Osteocyte (in vitro differentiated cells): ENCODE data around the gene RGR. TPM values are rescaled to one million over a fixed set of nuclear protein-coding genes. Genes with fewer than 3 reads are reported as not detected.

ENCODE experiments used
- DNase-seq: peaks from one replicate; pipeline ENCODE4 v3.0.0; 2021; ENCODE audit warnings: mixed read lengths; ENCODE audit not compliant: unreplicated experiment; ENCODE audit errors: extremely low spot score
- H3K27ac Mint-ChIP-seq: one replicate; pipeline ENCODE4 v1.8.0; 2021; ENCODE audit warnings: mild to moderate bottlenecking, mixed read lengths; ENCODE audit not compliant: unreplicated experiment
- H3K27me3 Mint-ChIP-seq: one replicate; pipeline ENCODE4 v1.8.0; 2021; ENCODE audit warnings: mixed read lengths; ENCODE audit not compliant: unreplicated experiment
- H3K36me3 Mint-ChIP-seq: one replicate; pipeline ENCODE4 v1.8.0; 2021; ENCODE audit warnings: mixed read lengths; ENCODE audit not compliant: unreplicated experiment
- H3K4me1 Mint-ChIP-seq: one replicate; pipeline ENCODE4 v1.8.0; 2021; ENCODE audit warnings: mixed read lengths; ENCODE audit not compliant: unreplicated experiment
- H3K4me3 Mint-ChIP-seq: one replicate; pipeline ENCODE4 v1.8.0; 2021; ENCODE audit warnings: mild to moderate bottlenecking, moderate library complexity, mixed read lengths; ENCODE audit not compliant: unreplicated experiment
- H3K9me3 Mint-ChIP-seq: one replicate; pipeline ENCODE4 v1.8.0; 2021; ENCODE audit warnings: mixed read lengths; ENCODE audit not compliant: unreplicated experiment
- CTCF ChIP-seq: fragments of 200-600 bp; sonication (generic); IDR thresholded peaks from 2 replicates; pipeline ENCODE4 v1.5.0; 2021; ENCODE audit warnings: antibody characterized with exemption, mild to moderate bottlenecking, moderate library complexity
- total RNA-seq: library from RNA; stranded (reverse); gene quantifications from 2 replicates; pipeline ENCODE4 v1.2.1, GENCODE V29; 2021

RGR gene
- total RNA-seq, 1 donor from 2014 or later = not detected

DNA sequence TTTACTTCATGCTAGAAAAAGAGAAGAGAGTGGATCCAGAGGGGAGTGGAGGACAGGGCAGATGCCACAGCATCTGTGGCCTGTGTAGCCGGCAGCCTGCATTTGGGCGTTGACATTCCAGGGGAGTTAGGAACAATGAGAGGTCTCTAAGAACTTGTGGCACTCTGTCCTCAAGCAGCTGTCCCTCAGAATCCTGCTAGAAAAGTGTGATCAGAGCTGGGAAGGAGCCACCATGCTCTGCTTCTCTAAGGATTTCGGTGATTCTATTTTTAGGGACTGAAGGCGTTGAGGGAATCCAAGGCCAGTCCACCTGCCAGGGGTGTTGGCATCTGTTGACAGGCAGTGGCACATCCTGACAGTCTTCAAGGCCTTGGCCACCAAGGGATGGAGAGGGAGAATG is 27.1 kb upstream of the RGR start:
- no peaks in the 10 kb centered on the region for H3K36me3 Mint-ChIP-seq
- no peak overlapping the region for H3K4me3 Mint-ChIP-seq
- DNase-seq = no peak
- TF ChIP-seq CTCF = no peak
- H3K9me3 Mint-ChIP-seq = no peaks in the 10 kb centered on the region
- no peak overlapping the region for H3K27ac Mint-ChIP-seq
- H3K4me1 Mint-ChIP-seq = no peaks in the 10 kb centered on the region
- no peaks in the 10 kb centered on the region for H3K27me3 Mint-ChIP-seq

- Mint-ChIP-seq H3K4me3 (no peak overlapping the region), H3K27me3 (no peaks in the 10 kb centered on the region), H3K36me3 (no peaks in the 10 kb centered on the region)
Measured at GRCh38 chr10:84221916-84222315, 22.9 kb upstream of the RGR start.

DNA sequence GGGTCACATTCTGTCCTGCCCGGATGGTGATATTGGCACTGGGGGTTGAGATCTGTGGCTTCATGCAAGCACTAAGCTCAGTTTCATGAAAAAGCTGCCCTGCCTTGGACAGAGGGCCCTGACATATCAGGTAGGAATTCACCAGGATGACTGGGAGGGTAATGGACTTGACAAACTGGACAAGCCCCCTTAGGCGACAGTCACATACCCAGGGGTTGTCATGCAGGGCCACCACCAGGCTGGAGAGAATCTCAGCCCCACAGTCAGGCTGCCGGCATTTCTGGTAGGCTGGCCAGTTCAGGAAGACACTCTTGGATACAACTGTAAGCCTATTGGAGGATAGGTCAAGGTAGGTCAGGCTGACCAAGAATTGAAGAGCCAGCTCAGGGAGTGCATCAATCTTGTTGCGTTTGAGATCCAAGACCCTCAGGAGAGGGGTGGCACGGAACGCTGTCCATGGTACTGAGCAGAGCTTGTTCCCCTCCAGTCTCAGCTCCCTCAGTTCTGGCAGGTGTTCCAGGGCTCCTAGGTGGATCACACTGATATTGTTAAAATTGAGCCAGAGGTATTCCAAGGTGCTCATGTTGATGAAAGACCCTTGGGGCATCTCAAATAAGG is 20.3 kb upstream of the RGR start:
- no peak overlapping the region for H3K4me3 Mint-ChIP-seq
- H3K4me1 Mint-ChIP-seq = no peaks in the 10 kb centered on the region
- TF ChIP-seq CTCF = no peak
- no peaks in the 10 kb centered on the region for H3K36me3 Mint-ChIP-seq
- H3K27ac Mint-ChIP-seq = no peak overlapping the region
- H3K9me3 Mint-ChIP-seq = no peaks in the 10 kb centered on the region
- peaks cover 3% of the 10 kb centered on the region for H3K27me3 Mint-ChIP-seq
- no peak for DNase-seq

More at GRCh38 chr10:84221916-84222315, 22.9 kb upstream of the RGR start:
- TF ChIP-seq CTCF = no peak
- H3K4me1 Mint-ChIP-seq = no peaks in the 10 kb centered on the region
- H3K9me3 Mint-ChIP-seq = no peaks in the 10 kb centered on the region
- no peak overlapping the region for H3K27ac Mint-ChIP-seq
- DNase-seq = no peak

DNA sequence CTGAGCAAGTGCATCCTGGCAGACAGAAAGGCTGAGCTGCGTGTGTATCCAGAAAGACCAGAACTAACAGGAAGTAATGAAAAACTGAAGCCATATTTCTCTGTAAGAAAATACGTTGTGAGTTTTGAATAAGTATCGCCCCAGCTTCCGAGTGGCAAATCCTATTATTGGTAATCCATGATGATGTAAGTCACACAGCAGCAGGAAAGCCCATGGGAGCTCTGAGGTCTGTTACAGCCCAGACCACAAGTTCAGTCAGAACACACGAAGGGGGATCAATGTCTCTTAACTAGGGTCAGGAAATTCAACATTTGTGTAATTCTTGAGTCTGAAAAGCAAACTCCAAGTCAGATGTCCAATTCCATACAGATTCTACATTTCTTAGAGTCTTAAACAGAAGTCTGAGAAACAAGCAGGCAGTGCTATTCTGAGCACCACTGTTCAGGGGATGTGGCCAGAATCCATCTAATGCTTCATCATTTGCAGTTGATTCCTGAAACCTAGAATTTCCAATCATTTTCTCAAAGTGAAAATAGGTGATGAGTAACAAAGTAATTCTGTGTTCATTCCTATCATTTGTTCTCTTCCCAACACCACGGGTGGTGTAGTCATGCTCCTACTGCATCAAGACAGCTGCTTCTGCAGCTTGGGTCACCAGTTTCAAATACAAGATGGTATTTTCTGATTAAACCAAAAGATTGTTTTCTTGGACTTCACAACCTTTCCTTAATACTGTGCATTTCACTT is 19.3 kb upstream of the RGR start, which contains the start of gene LRIT2:
Gene LRIT2 (minus strand): TSS at position 118 of the 747 bp plus-strand sequence. CDS start 24 bp downstream, at position 94.
- Mint-ChIP-seq H3K27ac (no peak within 1 kb of the TSS), H3K36me3 (no peaks in the 10 kb centered on the region), H3K9me3 (no peaks in the 10 kb centered on the region), H3K4me1 (no peaks in the 10 kb centered on the region), H3K4me3 (no peak within 1 kb of the TSS), H3K27me3 (peaks cover 5% of the 10 kb centered on the region)
- no peak for TF ChIP-seq CTCF
- DNase-seq = no peak

- no peaks in the 10 kb centered on the region for H3K4me1 Mint-ChIP-seq
- DNase-seq = no peak
- H3K27ac Mint-ChIP-seq = no peak overlapping the region
- no peaks in the 10 kb centered on the region for H3K9me3 Mint-ChIP-seq
- TF ChIP-seq CTCF = no peak
- peaks cover 5% of the 10 kb centered on the region for H3K27me3 Mint-ChIP-seq
- H3K4me3 Mint-ChIP-seq = no peak overlapping the region
- H3K36me3 Mint-ChIP-seq = no peaks in the 10 kb centered on the region
Measured at GRCh38 chr10:84226616-84227015, 18.2 kb upstream of the RGR start.
